IPS DF 19.7 (cell line): ENCODE measurements around the gene PTTG1.
A peak's percentile ranks its signal among the peaks of the same experiment; 100 is the strongest.
"Not testable (repeated sequence)": the region's sequence is repeated elsewhere in the genome, so short reads cannot be mapped to it uniquely, and the experiment has no call there.

Experiments used
- DNase-seq: peaks from one replicate; pipeline ENCODE4 v3.0.0-alpha.2; 2013; ENCODE audit warnings: low read depth, low spot score

The PTTG1 gene

DNA sequence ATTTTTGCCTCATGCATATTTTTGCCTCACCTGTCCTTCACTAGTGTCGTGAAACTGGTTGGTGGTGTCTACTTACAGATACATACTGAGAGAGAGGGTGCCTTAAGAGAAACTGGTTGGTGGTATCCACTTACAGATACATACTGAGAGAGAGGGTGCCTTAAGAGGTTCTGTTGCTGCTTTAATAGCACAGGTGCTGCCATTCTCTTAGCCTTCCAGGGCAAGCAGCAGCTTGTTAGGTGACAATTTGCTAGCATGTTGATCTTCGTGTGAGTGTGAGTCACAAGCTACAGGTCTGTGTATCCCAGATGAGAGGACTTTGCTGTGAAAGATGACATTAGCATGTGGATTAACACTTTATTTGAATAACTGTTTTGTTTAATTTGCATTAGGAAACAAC is 1.4 kb downstream of the PTTG1 start:
- no peak for DNase-seq

DNA sequence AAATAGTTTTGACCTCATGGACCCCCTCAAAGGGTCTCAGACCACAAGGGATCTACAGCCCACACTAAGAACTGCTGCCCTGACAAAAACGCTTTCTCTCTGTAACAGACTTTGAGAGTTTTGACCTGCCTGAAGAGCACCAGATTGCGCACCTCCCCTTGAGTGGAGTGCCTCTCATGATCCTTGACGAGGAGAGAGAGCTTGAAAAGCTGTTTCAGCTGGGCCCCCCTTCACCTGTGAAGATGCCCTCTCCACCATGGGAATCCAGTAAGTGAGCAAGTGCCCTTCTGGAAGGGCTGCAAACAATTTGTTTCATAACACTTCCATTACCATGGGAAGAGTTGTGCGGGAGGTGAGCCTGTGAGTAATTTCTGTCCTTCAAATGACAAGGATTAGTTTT is 6.0 kb downstream of the PTTG1 start:
- DNase-seq: no peak

DNA sequence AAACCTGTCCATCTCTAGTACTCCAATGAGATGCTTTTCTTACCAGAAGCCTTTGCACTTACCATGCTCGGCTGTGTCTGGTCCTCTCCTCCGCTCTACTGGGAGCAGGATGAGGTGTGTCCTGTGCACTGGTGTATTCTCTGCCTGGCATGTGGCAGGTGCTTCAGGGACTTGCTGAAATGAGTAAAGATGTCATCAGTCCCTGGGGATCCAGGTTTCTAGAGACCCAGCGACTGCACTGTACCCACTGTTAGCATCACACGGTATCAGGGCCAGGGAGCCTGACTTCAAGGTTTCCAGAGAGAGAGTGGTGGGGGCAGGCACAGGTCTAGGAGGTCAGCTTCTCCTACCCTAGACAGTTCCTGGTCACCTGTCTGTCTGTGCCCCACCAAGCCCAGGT is 10.5 kb downstream of the PTTG1 start:
- DNase-seq: no peak

DNA sequence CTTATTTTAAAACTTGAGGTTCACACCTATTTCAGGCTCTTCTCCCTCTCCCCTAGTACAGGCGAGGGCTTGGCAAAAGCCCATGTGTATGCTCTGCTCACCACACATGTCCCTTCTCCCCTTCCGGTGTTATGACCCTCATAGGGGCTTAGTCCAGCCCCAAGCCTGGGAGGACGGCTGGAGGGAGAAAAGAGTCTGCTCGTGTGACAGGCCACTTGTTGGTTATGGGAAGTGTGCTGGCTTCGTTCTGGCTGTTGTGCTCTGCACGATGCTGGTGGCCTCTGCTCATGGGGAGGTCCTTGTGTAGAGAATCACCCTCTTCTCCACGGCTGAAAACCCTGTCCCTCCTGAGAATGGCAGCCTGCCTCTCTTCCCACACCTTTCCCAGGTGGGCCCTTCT is 11.1 kb downstream of the PTTG1 start:
- no peak for DNase-seq

DNA sequence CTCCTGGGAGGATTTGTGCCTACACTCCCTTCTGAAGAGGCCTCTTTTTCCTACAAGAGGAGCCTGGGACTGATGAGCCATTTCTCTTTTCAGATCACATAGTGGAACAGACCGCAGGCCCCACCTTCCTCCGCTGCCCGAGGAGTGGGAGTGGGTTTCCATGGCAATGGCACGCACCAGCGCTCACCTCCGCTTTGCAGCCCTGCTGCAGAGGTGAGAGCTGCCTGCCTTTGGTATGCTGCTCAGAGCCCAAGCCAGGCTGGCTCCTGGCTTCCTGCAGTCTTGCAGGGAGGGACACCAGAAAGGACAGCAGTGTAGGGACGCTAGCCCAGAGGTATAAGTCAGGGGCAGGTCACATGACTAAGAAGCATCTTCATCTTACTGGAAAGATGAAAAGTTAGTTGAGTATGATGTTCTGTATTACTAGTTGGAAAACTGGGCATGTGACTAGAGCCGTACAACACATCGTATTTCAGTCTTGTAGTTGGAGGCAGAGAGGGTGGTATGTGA is 12.4 kb downstream of the PTTG1 start:
- DNase-seq: no peak

DNA sequence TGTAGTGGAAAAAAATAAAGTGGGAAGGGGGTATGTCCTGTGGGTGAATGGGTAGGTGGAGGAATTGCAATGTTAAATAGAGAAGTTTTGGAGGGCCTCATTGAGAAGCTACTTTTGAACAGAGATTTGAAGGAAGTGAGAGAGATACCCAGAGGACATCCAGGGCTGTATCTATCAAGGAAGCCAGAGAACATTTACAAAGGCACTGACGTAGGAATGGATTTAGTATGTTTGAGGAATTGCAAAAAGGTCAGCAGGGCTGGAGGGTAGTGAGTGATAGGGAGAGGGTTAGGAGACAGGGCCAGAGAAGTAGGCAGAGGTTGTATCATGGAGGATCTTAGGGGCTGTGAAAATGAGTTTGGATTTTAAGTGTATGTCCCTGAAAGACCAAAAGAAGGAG is 13.9 kb downstream of the PTTG1 start:
- no peak for DNase-seq

DNA sequence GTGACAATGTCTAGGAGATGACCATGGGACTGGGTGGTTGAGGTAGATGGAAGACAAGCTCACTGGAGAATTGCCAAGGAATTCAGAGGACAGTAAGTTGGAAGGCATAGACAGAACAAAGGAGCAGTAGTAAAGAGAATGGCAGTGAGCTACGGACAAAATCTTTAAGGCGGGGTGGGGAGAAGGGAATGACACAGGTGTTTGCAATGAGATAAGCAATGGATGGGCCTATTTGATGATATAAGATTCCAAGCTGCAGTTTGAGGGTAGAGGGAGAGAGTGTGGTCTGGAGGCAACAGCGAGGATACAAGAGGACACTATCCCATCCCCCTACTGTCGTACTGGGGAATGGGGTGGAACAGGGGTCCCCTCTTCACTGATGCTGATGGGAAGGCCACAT is 14.4 kb downstream of the PTTG1 start:
- no peak for DNase-seq

DNA sequence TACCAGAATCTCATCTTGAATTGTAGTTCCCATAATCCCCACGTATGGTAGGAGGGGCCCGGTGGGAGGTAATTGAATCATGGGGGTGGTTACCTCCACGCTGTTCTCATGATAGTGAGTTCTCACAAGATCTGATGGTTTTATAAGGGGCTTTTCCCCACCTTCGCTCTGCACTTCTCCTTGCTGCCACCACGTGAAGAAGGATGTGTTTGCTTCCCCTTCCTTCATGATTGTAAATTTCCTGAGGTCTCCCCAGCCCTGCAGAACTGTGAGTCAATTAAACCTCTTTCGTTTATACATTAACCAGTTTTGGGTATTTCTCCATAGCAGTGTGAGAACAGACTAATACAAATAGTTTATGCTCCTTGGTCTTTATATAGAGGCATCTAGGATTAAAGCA is 15.0 kb downstream of the PTTG1 start:
- DNase-seq: not testable (repeated sequence)

DNA sequence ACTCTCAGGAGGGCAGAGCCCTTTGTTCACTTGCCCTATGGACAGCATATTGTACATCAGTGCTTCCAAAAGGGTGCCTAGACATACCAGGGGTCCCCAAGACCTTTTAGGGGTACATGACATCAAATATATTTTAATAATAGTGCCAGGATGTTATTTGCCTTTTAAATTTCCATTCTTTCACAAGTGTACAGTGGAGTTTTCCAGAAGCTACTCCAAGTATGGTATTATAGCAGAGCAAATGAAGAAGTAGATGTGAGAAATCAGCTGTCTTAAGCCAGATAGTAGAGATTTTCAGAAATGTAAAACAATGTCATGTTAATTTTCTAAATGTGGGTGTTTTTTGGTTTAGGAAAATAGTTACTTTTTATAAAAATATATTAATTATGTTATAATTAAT is 15.6 kb downstream of the PTTG1 start:
- no peak for DNase-seq

DNA sequence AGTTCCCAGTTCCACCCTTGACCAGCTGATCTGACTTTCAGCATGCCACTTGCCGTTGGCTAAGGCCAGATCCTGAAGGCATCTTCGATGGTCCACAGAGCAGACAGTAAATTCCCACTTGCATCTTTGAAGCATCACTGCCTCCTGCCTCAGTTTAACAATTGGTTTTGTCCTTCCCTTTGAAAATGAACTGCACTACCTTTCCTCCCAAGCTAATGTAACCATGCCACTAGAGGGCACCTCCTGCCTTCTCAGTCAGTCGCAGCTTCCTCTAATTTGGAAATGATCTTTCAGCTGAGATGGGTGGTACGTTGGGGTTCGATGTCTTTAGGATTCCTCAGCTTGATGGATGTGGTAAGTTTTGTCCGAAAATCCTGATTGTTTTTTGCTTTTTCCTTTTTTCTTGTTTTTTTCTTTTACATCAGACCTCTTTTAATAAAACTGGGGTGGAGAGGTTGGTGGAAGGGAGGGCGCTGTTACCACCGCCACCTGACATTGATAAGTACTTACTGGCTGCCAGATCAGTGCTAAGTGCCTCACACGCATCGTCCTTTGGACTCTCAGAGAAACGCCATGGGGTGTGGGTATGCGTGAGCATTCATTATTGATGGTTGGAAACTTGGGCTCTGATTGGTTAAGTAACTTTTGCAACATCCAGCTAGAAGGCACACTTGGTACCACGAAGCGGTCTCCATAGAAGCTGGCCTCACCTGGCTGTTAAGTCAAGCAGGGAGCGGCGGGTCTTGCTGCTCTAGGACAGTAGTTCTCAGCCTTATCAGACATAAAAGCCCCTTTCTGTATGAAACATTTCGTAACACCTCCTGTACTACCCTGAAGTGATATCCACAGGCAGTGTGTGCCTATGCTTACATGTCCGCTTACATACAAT is 16.9 kb downstream of the PTTG1 start:
- DNase-seq: peak; percentile 47

DNA sequence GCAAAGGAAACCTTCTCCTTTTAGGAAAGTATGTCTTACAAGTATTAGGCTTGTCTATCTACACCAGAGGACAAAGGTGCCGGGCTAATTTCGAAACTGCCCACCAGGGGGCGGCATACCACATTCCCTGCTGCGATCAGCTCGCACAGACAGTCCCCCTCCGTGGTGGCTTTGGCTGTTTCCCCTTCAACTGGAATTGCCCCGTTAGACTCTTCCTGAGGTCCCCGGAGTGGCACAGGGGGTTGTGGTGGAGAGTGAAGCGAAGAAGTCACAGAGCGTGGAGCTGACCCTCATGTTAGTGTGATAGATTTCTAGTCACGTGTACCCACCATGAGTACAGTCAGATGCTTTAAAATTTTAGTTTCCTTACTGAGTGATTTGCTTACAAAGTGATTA is 17.5 kb downstream of the PTTG1 start:
- peak; percentile 33 for DNase-seq

DNA sequence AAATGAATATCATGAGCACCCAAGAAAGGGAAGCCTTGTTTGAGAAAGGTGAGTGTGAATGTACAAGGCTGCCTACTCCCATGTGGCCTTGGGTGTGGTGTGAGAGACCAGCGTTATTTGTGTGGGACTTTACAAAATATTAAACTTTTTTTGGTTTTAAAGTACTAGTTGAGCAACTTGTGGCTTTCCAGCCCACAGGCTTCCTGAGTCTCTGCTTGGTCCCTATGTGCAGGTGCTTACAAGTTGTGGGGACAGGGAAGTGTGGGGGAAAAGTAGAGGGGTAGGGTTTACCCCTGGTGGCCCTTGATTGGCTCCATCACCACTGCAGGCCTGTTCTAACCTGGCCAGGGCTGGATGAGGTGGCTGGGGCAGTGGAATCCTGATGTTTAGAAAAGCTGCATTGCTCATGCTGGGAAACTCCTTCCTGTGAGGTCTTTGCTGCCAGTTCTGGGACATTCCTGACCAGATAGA is 19.7 kb downstream of the PTTG1 start:
- no peak for DNase-seq

DNA sequence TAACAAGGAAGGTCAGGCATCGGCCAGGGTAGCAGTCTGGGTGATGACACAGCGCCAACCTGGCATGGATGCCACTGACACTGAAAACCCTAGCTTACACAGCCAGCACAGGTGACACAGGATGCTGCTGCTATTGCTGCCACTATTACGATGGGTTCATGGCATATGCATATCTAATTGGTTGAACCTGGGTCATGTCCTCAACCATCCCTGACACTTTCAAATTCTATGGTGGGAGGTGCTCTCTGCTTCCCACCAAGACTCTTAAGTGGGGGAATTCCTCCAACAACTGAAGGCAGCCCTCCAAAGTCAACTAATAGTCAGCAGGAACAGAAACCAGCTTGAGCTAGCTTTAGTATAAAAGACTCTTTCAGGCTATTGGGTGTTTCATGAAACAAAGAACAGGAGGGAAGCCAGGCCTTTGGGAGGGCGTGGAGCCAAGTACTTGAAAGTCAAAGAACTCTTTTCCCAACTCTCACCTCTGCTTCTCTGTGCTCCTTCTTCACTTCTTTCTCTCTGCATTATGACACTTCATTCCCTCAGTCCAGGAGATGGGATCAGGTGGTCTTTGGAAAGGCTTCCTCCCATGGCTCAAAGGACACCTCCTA is 21.3 kb downstream of the PTTG1 start:
- no peak for DNase-seq

DNA sequence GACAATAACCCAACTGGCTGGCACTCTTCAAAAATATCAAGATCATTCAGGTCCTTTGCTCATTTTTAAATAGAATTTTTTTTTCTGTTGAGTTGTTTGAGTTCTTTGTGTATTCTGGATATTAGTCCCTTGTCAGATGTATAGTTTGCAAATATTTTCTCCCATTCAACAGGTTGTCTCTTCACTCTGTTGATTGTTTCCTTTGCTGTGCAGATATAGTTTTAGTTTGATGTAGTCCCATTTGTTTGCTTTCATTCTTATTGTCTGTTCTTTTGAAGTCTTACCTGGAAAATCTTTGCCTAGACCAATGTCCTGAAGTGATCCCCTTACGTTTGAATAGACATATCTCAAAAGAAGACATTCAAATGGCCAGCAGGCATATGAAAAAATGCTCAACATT is 22.8 kb downstream of the PTTG1 start:
- DNase-seq: no peak

DNA sequence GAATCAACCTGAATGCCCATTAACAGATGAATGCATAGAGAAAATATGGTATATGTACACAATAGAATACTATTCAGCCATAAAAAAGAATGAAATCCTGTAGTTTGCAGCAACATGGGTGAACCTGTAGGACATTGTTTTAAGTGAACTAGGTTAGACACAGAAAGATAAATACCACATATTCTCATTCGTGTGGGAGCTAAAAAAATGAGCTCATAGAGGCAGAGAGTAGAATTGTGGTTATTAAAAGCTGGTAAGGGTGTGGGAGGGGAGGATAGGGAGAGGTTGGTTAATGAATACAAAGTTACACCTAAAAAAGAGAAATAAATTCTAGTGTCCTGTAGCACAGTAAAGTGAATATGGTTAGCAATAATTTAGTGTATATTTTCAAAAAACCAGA is 23.5 kb downstream of the PTTG1 start:
- no peak for DNase-seq

DNA sequence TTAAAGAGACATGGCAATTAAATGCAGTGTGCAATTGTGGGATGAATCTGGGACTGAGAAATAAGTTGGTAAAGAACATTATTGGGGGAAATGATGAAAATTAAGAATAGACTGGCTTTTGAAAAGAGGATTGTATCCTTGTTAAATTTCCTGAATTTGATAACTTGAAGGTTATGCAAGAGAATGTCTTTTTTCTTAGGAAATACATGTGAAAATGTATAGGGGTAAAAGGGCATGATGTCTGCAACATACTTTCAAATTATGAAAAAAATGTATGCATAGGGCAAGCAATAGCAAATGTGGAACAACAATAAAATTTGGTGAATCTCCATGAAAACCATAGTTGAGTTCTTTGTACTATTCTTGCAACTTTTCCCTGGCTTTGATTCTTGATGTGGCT is 24.1 kb downstream of the PTTG1 start:
- DNase-seq: no peak

DNA sequence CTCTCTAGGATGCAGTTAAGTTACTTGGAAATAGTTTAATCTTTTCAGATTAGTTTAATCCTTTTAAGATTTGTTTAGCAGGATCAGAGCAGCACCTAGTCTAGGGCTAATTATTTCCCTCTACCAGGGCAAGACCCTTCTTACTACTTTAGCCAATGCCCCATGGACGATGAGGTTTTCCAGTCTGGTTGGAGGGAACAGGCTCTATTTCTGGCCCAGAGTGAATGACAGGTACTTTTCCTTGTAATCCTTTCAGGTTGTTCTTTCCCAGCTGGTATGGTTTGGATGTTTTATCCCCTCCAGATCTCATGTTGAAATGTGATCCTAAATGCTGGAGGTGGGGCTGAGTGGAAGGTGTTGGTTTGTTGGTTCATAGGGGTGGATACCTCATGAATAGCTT is 27.2 kb downstream of the PTTG1 start:
- no peak for DNase-seq

DNA sequence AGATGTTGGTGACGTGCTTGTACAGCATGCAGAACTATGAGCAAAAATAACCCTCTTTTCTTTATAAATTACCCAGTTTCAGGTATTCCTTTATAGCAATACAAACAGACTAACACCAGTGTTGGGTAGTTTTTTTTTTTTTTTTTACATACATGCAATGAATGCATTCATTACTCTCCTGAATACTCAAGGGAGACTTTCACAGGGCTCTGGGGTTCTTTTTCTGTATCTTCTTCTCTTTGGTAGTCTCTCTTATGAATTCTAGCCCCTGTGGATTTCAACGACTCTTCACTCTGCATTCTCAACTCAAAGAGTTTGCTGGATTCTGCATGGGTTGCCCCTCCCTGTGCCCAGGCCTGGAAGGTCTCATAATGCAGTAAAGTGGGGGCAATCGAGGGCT is 27.8 kb downstream of the PTTG1 start:
- DNase-seq: no peak

DNA sequence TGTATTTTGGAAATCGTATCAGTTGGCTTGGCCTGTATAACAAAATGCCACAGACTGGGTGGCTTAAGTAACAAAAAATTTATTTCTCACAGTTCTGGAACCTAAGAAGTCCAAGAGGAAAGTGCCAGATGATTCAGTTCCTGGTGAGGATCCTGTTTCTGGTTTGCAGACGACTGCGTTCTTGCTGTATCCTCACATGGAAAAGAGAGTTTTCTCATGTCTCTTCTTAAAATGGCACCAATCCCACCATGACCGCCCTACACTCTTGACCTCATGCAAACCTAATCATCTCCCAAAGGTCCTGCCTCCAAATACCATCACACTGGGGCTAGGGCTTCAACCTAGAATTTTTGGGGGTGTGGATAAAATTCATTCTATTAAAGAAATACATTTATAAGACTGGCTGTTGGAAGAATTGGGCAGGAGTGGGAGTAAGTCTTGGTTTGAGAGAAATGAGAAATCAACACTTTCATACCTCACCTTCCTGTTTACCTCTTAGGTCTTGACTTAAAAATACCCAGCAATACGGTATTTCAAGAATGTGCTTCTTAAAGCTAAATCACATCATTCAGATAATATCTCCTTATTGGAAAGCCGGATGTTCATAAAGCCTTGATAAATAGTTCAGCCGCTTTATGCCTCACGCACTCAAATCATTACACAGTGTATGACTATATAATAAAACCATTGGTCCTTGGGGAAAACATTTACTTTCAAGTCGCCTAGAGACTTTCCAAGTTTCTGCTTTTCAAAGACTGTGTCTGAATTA is 28.7 kb downstream of the PTTG1 start:
- no peak for DNase-seq

DNA sequence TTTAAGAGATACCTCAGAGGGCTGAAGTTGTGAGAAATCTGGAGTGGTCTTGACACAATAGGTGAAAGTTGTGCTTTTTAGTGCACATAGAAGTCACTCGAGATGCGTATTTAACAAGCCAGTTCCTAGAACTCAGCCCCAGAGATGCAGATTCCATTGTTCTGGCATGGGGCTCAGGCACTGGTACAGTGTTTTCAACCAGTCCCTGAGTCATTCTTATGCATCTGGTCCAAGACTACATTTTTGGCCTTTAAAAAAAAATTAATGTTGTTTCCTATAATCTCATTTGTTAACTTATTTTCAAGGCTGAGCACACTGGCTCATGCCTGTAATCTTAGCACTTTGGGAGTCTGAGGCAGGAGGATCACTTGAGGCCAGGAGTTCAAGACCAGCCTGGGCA is 29.6 kb downstream of the PTTG1 start:
- no peak for DNase-seq

DNA sequence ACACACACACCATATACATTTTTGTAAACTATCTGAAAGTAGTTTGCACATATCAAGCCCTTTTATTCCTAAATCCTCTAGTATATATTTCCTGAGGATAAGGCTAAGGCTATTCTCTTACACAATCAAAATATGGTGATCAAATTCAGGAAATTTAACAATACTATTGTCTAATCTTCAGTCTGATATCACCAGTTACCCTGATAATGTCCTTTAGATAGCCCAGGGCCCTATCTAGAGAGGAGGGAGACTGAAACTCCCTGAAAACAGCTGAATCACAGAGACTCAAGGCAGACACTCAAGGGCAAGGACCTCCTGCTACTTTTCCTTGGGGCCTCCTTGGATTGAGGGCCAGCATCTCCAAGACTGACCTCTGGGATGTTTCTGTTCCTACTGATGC is 30.4 kb downstream of the PTTG1 start:
- DNase-seq: no peak

DNA sequence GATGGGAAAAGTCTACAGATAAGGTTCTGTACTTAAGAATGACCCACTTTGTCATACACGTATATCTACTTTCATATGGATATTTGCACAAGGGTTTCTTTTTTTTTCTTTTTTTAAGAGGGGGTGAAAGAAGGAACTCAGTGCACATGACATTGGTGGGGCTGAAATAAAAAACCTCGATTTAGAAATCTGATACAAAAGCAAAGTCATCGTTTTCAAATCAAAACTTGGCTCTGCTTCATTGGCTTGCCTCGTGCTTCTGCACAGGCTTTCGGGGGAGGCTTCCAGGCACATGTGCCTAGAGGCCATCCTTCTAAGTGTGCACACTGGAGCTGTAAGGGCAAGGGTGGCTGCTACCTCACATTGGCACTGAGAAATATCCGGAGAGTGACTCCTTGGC is 31.1 kb downstream of the PTTG1 start:
- no peak for DNase-seq
